IPS-18c (cell line): ENCODE data around the gene CHST1.

Source experiments
- H3K4me3 ChIP-seq: 2 replicates; pipeline ENCODE4 v1.7.0; 2013; ENCODE audit warnings: low read depth, mild to moderate bottlenecking, low read length, moderate library complexity; ENCODE audit not compliant: insufficient read depth
- H3K9me3 ChIP-seq: one replicate; pipeline ENCODE4 v1.6.1; 2013; ENCODE audit warnings: mild to moderate bottlenecking, low read length, moderate library complexity; ENCODE audit not compliant: control insufficient read depth, insufficient read depth

The CHST1 gene

DNA sequence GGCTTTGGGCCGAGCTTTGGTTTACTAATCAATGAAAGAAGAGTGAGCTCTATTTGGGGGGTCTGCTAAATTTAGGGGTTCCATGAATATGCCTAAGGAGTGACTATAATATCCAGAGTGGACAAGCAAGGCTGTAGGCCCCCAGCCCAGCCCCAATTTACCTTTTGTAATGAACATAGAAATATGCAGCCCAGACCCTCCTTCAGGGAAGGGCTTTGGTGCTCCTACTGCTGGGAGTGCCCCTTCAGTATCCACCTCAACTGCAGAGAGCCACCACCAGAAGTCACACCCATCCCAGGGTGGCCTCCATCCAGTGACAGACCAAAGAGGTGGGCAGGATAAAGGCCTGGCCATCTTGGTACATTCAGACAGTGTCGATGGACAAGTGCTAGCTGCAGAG, 43.1 kb downstream of the CHST1 start:
- peaks cover 5% of the 10 kb centered on the region for H3K9me3 ChIP-seq
- no peak overlapping the region; the same call in 1 of the 2 replicates for H3K4me3 ChIP-seq

DNA sequence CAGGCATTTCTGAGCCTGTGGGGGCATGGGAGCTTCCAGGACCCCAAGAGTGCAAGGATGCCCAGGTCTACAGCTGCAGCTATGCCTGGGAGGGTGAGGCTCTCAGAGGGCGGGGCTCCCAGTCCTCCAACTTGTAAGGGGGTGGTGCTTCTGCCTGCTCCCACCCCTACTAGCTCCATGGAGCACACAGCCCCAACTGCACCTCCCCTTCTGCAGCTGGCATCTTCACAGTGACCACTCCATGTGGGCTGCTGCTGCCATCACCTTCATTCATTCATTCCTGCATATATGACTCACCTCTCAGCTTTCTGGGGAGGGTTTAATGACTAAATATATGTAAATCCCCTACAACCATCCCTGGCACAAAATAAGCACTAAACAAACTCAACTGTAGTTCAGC, 43.8 kb downstream of the CHST1 start:
- peaks cover 5% of the 10 kb centered on the region for H3K9me3 ChIP-seq
- no peak overlapping the region for H3K4me3 ChIP-seq

DNA sequence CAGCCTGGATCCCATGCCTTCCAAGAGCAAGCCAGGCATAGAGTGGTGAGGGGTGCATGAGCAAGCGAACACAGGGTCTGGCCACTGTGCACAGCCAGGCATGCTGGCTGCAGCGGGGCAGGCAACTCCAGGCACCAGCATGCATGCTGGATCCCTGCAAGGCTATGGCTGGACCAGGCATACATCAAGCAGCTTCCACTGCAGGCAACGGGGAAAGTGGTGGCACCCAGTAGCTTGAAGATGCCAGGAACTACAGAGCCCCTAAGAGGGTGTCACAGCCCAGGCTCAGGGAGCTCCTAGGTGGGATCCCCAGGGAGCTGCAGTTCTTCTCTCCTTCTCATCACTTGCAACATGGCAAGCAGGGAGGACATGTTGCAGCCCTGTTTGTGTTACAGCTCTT, 45.2 kb downstream of the CHST1 start:
- Histone ChIP-seq H3K4me3 (no peak overlapping the region), H3K9me3 (peaks cover 5% of the 10 kb centered on the region)

GRCh38 chr11:45618897-45619296, 46.5 kb downstream of the CHST1 start:
- H3K9me3 ChIP-seq = peaks cover 5% of the 10 kb centered on the region
- no peak overlapping the region for H3K4me3 ChIP-seq

DNA sequence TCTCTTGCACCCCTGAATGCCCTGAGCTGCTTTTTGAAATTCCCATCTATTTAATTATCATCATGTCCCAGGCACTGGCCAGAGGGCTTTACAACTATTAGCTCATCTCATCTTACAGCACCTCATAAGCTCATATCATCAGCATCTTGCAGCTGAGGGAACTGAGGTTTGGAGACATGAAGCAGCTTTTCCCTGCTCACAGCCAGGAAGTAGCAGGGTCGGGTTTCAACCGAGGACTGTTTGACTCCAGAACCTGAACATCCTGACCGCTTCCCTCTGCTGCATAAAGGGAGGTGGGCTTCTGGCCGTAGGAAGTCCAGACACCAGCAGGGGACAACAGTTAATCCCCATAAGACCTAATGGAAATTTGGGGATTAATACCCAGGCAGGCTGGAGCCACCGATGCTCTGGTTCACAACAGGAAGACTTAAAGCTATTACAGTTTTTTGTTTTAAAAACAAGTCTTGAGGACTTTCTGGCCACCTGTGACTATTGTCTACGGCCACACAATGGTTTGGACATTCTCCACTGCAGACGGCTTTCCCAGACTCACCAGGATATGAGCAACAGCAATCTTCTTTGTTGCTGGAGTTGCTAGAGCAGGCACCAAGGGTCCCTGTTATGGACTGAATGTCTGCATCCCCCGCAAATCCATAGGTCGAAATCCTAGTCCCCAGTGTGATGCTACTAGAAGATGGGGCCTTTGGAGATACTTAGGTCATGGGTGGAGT, 47.4 kb downstream of the CHST1 start:
- H3K9me3 ChIP-seq = peaks cover 5% of the 10 kb centered on the region
- H3K4me3 ChIP-seq = no peak overlapping the region

DNA sequence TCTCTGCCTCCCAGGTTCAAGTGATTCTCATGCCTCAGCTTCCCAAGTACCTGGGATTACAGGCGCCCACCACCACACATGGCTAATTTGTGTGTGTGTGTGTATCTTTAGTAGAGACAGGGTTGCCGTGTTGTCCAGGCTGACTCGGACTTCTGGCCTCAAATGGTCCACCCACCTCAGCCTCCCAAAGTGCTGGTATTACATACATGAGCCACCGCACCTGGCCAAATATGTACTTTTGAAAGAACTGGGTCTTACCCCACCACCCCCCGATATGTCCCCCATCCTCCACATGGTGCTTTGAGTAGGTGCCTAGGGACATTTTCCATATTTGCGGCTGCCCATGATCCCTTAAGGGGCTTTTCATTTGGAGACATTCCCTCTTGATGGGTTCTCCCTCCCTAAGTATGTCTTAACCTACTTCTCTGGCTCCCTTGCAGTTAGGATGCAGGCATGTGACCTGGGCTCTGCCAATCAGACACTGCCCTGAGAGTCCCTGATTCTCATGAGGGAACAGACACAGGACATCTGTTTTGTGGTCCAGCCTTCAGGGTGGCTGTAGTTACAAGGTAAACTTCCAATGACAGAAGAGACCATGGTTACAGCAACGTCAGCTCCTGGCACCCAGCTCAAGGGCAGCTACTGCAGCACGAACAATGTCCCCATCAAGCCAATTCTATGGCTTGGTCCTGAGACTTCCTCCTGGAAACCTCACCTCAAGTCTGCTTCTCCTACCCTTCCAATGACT, 48.4 kb downstream of the CHST1 start:
- Histone ChIP-seq H3K4me3 (no peak overlapping the region), H3K9me3 (peaks cover 5% of the 10 kb centered on the region)

DNA sequence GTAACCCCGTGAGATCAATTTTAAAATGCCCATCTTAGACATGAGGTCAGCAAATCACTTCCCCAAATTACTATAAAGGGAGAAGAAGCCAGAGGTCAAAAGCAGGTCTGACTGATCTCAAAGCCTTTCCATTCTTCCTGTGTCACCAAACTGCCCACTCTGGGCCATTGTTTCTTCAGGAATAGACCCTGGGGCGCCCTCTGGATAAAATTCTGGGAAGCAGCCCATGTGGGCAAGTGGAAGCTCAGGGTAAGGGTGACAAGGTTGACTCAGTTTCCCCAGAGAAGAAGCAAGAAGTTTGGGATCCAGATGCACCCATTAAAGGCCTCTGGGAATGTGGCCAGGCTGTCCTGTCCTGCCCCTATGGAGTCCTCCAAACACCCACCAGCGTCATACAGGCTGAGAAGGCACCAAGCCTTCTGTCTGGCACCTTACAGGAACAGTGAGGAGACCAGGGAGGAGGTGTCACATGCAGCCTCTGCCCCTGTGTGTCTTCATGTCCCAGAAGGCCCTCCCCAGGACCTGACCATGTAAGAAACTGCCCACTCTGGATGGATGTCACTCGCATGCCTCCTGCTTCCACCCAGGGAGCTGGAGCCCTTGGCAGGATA, 50.1 kb downstream of the CHST1 start:
- Histone ChIP-seq H3K4me3 (no peak overlapping the region), H3K9me3 (peaks cover 3% of the 10 kb centered on the region)

GRCh38 chr11:45614196-45614828, 51.1 kb downstream of the CHST1 start:
- Histone ChIP-seq H3K4me3 (no peak overlapping the region), H3K9me3 (no peaks in the 10 kb centered on the region)

DNA sequence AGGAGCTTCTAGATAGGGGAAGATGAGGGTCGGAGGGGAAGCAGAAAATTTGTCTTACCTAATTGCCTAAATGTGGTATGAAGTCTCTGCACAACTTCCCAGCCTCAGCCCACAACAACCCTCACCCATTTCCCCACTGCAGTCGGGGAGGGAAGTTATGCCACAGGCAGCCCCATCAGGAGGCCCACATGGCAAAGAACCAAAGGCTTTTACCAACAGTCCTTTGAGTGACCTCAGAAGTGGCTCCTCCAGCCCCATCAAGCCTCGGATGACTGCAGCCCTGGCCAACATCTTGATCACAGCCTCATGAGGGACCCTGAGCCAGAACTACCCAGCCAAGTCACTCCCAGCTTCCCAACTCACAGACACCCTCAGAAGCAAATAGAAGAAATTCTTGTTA, 54.8 kb downstream of the CHST1 start:
- no peaks in the 10 kb centered on the region for H3K9me3 ChIP-seq

GRCh38 chr11:45609902-45610301, 55.5 kb downstream of the CHST1 start:
- Histone ChIP-seq H3K4me3 (no peak overlapping the region), H3K9me3 (no peaks in the 10 kb centered on the region)

More for the DNA sequence above, 54.8 kb downstream of the CHST1 start:
- H3K4me3 ChIP-seq = no peak overlapping the region

- no peak overlapping the region for H3K4me3 ChIP-seq
- no peaks in the 10 kb centered on the region for H3K9me3 ChIP-seq
Observed at GRCh38 chr11:45609337-45609736, 56.1 kb downstream of the CHST1 start.

GRCh38 chr11:45607995-45608394, 57.4 kb downstream of the CHST1 start:
- no peak overlapping the region for H3K4me3 ChIP-seq
- H3K9me3 ChIP-seq = no peaks in the 10 kb centered on the region

DNA sequence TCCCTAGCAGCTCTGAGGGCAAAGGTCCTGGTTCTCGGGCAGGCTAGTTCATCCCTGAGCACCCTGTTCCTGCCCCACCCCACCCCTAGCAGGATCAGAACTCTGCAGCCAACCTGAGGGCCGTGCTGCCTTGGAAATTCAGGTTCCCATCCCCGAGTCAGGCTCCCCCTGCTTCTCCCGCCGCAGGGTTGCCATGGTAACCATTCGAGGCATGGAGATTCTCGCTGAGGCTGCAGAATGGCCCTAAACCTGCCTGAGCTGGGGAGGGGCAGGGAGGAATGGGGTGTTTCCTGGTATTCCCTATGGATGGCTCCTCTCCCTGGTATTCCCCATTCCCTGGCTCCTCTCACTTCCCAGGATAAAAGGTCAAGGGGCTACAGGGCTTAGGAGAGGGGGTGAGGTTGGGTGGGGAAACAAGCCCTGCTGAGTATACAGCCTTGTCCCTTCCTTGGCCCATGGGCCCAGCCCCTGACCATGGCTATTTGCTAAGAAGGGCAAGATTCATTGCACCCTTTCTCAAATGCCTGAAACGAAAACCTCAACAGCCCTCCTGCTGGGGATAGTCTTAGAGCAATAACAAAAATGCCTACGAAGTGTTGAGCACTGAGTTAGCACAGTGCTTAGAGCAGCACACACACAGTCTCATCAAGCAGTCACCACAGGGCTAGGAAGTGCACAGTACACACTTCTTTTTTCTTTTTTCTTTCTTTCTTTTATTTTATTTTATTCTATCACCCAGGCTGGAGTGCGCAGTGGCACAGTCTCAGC, 58.7 kb downstream of the CHST1 start:
- Histone ChIP-seq H3K9me3 (no peaks in the 10 kb centered on the region), H3K4me3 (no peak overlapping the region)

DNA sequence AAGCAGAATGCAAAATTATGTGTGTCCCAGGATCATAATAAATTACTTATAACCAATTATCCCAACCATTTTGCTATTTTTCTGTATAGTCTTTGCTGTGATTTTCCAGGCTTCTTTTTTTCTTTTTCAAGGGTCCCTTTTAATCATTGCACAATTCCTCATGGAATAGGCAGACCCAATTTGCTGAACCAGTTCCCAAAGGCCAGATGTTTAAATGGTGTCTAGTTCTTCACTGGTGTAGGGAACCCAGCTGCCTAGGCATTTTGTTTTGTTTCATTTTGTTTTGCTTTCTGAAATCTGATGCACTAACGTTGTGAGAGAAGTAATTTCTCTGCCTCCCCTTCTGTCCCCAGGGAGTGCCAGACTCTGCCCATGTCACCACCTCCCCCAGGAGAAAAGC, 60.4 kb downstream of the CHST1 start:
- no peak overlapping the region for H3K4me3 ChIP-seq
- H3K9me3 ChIP-seq = no peaks in the 10 kb centered on the region

- Histone ChIP-seq H3K9me3 (no peaks in the 10 kb centered on the region), H3K4me3 (no peak overlapping the region)
Observed at GRCh38 chr11:45603946-45604682, 61.3 kb downstream of the CHST1 start.

DNA sequence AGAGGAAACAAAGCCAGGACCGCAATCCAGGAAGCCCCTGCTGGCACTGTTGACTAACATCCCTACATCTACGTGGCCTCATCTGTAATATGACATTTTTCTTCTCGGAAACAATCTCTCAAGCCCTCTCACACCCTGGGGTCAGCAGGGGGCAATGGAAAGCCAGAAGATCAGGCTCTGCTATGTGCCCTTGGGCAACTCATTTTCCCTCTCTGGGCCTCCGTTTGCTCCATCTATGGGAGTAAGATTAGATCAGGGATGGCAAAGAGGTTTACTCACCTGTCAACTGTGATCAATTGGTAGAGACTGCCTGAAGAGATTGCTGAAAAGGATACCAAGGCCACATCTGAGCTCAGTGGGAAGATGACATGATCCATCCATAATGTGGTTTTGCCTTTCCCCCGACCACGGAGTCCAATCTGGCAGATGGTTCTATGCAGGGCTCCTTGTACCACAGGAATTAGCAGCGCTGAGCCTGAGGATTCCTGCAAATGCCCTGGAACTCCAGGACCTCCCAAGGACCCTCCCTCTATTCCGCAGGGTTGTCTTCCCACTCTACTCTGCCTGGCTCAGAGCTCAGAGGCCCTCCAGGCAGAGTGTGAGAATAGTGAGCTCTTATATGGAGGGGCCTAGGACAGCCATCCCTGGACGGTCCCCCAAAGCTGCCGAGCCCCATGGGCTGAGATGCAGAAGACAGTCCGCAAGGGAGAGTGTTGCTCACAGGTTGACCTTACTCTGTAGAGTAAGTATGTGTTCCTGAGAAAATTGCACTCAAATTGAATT, 66.1 kb downstream of the CHST1 start:
- no peaks in the 10 kb centered on the region for H3K9me3 ChIP-seq
- no peak overlapping the region for H3K4me3 ChIP-seq
